Gastrocnemius medialis (tissue), 4 donors: Measurements from ENCODE around the gene GSTM3. TPM values are rescaled to one million over a fixed set of nuclear protein-coding genes. Genes with fewer than 3 reads are reported as not detected.

ENCODE experiments used
- ATAC-seq, 2 donors: fragments of 150-250 bp; one replicate each; pipeline ENCODE4 v1.9.1; 2016
- DNase-seq, 2 donors: peaks; one replicate each; pipeline ENCODE4 v3.0.0-alpha.2; 2019
- H3K27ac ChIP-seq, 4 donors: fragments of 200-600 bp; sonication (generic); 1 replicate in 1 of 4; 2 replicates in 3 of 4; pipeline ENCODE4 v1.5.1; 2016 to 2018; ENCODE audit warnings: mild to moderate bottlenecking in 2 of 4, moderate library complexity in 1 of 4
- H3K27me3 ChIP-seq, 3 donors: fragments of 200-600 bp; sonication (generic) in 2 of 3; 1 replicate in 1 of 3; 2 replicates in 2 of 3; pipeline versions ENCODE4 v1.5.1 to v1.6.0; 2016 to 2019; ENCODE audit warnings: mild to moderate bottlenecking in 1 of 3, moderate library complexity in 1 of 3
- H3K36me3 ChIP-seq, 2 donors: fragments of 200-600 bp; sonication (generic) in 1 of 2; one replicate each; pipeline ENCODE4 v1.5.1; 2017 to 2018
- H3K4me1 ChIP-seq, 2 donors: fragments of 200-600 bp; sonication (generic) in 1 of 2; one replicate each; pipeline ENCODE4 v1.5.1; 2016 to 2017; ENCODE audit warnings: mild to moderate bottlenecking in 2 of 2
- H3K4me3 ChIP-seq, 4 donors: fragments of 200-600 bp; sonication (generic) in 3 of 4; 1 replicate in 1 of 4; 2 replicates in 3 of 4; pipeline ENCODE4 v1.5.1; 2016 to 2019; ENCODE audit warnings: mild to moderate bottlenecking in 2 of 4
- H3K9me3 ChIP-seq, 3 donors: fragments of 200-600 bp; sonication (generic) in 2 of 3; 1 replicate in 1 of 3; 2 replicates in 2 of 3; pipeline ENCODE4 v1.5.1; 2016 to 2019
- POLR2A ChIP-seq, 2 donors: fragments of 450-650 bp; IDR thresholded peaks; one replicate each; pipeline ENCODE4 v1.6.1; 2017; ENCODE audit warnings: antibody characterized with exemption in 2 of 2, mild to moderate bottlenecking in 2 of 2, moderate library complexity in 2 of 2
- in situ Hi-C, 4 donors: fragments of 200-750 bp; cut with MboI; loops; one replicate each; pipeline versions ENCODE4 v1.15.0 to v1.8.0; 2017; ENCODE audit warnings: low sequenced_read_pairs in 4 of 4
- intact Hi-C: fragments of 100-400 bp; cut with DNase I; formaldehyde crosslinking; loops from one replicate; pipeline ENCODE4 v1.15.1; 2023; ENCODE audit warnings: low total_unique reads
- total RNA-seq, 4 donors: library from RNA; depleted of rRNA; stranded (reverse); fragments of >200 nt; gene quantifications; one replicate each; pipeline versions ENCODE4 v1.1.0 to v1.2.3, GENCODE V29; 2016
- TF ChIP-seq, protein P1 (sequence below), 5 experiments: fragments of 450-650 bp in 3 of 5; fragments of 200-600 bp in 2 of 5; sonication (generic) in 2 of 5; IDR thresholded peaks in 4 of 5; conservative IDR thresholded peaks in 1 of 5; 1 replicate in 4 of 5; 2 replicates in 1 of 5; pipeline ENCODE4 v1.5.1; 2016 to 2019; ENCODE audit warnings: antibody characterized with exemption in 5 of 5, mild to moderate bottlenecking in 3 of 5, moderate library complexity in 3 of 5

GSTM3 gene
- total RNA-seq, 4 donors from 2014 or later = 54.2 to 85.6 (median 71.8) TPM

DNA sequence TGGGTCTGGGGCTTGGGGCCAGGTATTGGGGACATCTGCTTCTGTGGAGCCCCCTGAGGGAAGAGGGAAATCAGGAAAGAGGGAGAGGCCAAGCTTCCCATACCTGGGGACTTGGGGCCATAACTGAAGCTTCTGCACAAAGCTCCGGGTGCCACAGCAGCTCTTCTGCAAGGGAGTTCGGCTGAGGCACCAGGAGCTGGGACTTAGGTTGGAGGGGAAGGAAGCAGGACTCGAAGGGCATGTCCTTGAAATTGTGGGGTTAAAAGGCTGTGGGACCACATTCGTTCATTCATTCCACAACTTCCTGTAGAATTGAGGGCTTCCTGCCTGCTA is 24.6 kb upstream of the GSTM3 start:
- Histone ChIP-seq H3K36me3 (no peaks in the 10 kb centered on the region), H3K27ac (no peak overlapping the region), H3K9me3 (no peaks in the 10 kb centered on the region), H3K27me3 (no peaks in the 10 kb centered on the region), H3K4me3 (no peak overlapping the region), H3K4me1 (no peaks in the 10 kb centered on the region)
- no peak for ATAC-seq
- in situ Hi-C loops (no loop called here), intact Hi-C loops (no loop called here)
- DNase-seq = peak in 1 of 2 donors; percentile 5
- TF ChIP-seq POLR2A (IDR thresholded peaks at IDR 0.05) = no peak
- TF ChIP-seq, protein P1, sequence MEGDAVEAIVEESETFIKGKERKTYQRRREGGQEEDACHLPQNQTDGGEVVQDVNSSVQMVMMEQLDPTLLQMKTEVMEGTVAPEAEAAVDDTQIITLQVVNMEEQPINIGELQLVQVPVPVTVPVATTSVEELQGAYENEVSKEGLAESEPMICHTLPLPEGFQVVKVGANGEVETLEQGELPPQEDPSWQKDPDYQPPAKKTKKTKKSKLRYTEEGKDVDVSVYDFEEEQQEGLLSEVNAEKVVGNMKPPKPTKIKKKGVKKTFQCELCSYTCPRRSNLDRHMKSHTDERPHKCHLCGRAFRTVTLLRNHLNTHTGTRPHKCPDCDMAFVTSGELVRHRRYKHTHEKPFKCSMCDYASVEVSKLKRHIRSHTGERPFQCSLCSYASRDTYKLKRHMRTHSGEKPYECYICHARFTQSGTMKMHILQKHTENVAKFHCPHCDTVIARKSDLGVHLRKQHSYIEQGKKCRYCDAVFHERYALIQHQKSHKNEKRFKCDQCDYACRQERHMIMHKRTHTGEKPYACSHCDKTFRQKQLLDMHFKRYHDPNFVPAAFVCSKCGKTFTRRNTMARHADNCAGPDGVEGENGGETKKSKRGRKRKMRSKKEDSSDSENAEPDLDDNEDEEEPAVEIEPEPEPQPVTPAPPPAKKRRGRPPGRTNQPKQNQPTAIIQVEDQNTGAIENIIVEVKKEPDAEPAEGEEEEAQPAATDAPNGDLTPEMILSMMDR (IDR thresholded peaks at IDR 0.05 in 4 of 5, conservative IDR thresholded peaks at IDR 0.05 in 1 of 5) = no peak

- TF ChIP-seq POLR2A (IDR thresholded peaks at IDR 0.05) = no peak
- TF ChIP-seq, protein P1 (IDR thresholded peaks at IDR 0.05 in 4 of 5, conservative IDR thresholded peaks at IDR 0.05 in 1 of 5) = no peak
- Histone ChIP-seq H3K4me3 (no peak overlapping the region), H3K27me3 (no peaks in the 10 kb centered on the region), H3K27ac (no peak overlapping the region), H3K4me1 (no peaks in the 10 kb centered on the region), H3K9me3 (no peaks in the 10 kb centered on the region), H3K36me3 (no peaks in the 10 kb centered on the region)
- intact Hi-C loops = no loop called here
- ATAC-seq (no peak), DNase-seq (peak in 1 of 2 donors; percentile 4)
- in situ Hi-C loops = no loop called here
These were observed 24.0 kb upstream of the GSTM3 start for GRCh38 chr1:109764561-109765482.

DNA sequence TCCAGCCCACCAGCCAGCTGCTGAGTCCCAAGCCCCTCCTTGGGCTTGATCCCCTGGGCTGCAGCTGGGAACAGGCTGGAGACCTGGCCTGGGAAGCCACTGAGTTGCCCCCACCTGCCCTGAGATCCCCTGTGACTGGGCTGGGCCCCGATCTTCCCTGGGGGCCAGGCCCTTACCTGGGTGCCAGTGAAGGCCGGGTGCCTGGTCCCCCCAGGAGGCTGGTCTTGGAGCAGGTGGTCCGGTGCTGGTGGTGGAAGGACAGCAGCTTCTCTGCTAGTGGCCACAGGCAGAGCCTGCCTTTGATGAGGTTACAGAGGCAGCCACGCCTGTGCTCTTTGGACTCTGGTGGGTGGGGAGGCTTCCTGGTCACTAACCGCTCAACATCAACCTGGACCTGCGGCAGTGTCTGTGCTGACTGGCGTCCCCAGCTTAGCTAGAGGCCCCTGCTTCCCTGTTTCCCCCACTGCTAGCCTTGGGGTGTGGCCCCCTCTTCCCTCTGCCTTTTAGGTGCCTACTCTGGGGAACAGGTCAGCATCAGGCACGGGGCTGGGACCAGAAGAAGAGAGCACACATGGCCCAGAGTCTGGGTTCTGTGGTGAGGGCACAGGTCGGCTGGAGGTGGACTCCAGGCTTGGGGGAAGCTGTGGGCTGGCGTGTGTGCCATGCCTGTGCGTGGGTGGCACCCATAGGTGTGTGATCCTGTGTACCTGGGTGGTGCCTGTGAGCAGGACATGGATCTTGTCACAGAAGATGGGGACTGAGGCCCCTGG is 23.0 kb upstream of the GSTM3 start, which contains the start of gene EPS8L3:
Gene EPS8L3, minus strand, starts transcription at position 278 of the 770 bp plus-strand sequence. CDS start 2,174 bp downstream, outside the sequence.
- no peaks in the 10 kb centered on the region for H3K9me3 ChIP-seq
- DNase-seq (peak in 1 of 2 donors; percentile 5), ATAC-seq (no peak)
- no peak for TF ChIP-seq POLR2A (IDR thresholded peaks at IDR 0.05)
- TF ChIP-seq, protein P1 (IDR thresholded peaks at IDR 0.05 in 4 of 5, conservative IDR thresholded peaks at IDR 0.05 in 1 of 5) = no peak
- H3K27ac ChIP-seq = no peak within 1 kb of the TSS
- no peaks in the 10 kb centered on the region for H3K4me1 ChIP-seq
- H3K36me3 ChIP-seq = no peaks in the 10 kb centered on the region
- H3K4me3 ChIP-seq = no peak within 1 kb of the TSS
- intact Hi-C loops (no loop called here), in situ Hi-C loops (no loop called here)
- no peaks in the 10 kb centered on the region for H3K27me3 ChIP-seq

GRCh38 chr1:109762821-109763645 is 22.2 kb upstream of the GSTM3 start:
- Histone ChIP-seq H3K27ac (no peak overlapping the region), H3K27me3 (no peaks in the 10 kb centered on the region), H3K9me3 (no peaks in the 10 kb centered on the region), H3K36me3 (no peaks in the 10 kb centered on the region), H3K4me3 (no peak overlapping the region), H3K4me1 (no peaks in the 10 kb centered on the region)
- intact Hi-C loops = no loop called here
- in situ Hi-C loops = no loop called here
- peak in 1 of 2 donors; percentile 18 for DNase-seq
- no peak for TF ChIP-seq POLR2A (IDR thresholded peaks at IDR 0.05)
- TF ChIP-seq, protein P1 (IDR thresholded peaks at IDR 0.05 in 4 of 5, conservative IDR thresholded peaks at IDR 0.05 in 1 of 5) = no peak
- ATAC-seq = no peak
